GM12891 (cell line): Measurements from ENCODE around the gene ALDH9A1.

Source experiments
- POLR2A ChIP-seq: IDR thresholded peaks from 2 replicates; pipeline ENCODE4 v1.6.1; 2011; ENCODE audit warnings: low read depth, low read length, control low read depth
- SPI1 ChIP-seq: IDR thresholded peaks from 2 replicates; pipeline ENCODE4 v1.6.1; 2011; ENCODE audit warnings: low read depth, low read length, control low read depth
- TAF1 ChIP-seq: IDR thresholded peaks from 2 replicates; pipeline ENCODE4 v1.6.1; 2011; ENCODE audit warnings: low read depth, low read length, control low read depth

- TF ChIP-seq TAF1, result no peak
- no peak for TF ChIP-seq SPI1
- no peak for TF ChIP-seq POLR2A
Measured at GRCh38 chr1:165645654-165646366, 52.6 kb downstream of the ALDH9A1 start.
